ENCODE measurements around the gene CSTF2. TPM values are rescaled to one million over a fixed set of nuclear protein-coding genes. Genes with fewer than 3 reads are reported as not detected.

Gene CSTF2
- total RNA-seq, 2 donors from 2014 or later = 27.4 to 28.3 TPM

GRCh38 chrX:100812216-100813158, 7.7 kb upstream of the CSTF2 start:
- H3K4me3 ChIP-seq (ENCODE audit: low read length) = peak overlapping the region; percentile 64
- DNase-seq = peak; percentile 85
- peak overlapping the region; percentile 29 for H3K4me3 Mint-ChIP-seq
- peaks cover 3% of the 10 kb centered on the region for H3K27me3 Mint-ChIP-seq (ENCODE audit: insufficient read depth)
- no peaks in the 10 kb centered on the region for H3K27me3 ChIP-seq (ENCODE audit: control insufficient read depth, insufficient read depth, low read length, poor library complexity, severe bottlenecking)
- H3K9me3 ChIP-seq (ENCODE audit: control insufficient read depth, low read length) = no peaks in the 10 kb centered on the region
- no peaks in the 10 kb centered on the region for H3K36me3 ChIP-seq (ENCODE audit: control insufficient read depth, insufficient read depth, low read length)
- peak overlapping the region; percentile 96 for H3K27ac Mint-ChIP-seq
- H3K9ac ChIP-seq (ENCODE audit: extremely low read depth, low read length, poor library complexity, severe bottlenecking) = no peak overlapping the region
- no peak overlapping the region for H3K27ac ChIP-seq (ENCODE audit: low read depth, low read length)
- TF ChIP-seq, protein P1, sequence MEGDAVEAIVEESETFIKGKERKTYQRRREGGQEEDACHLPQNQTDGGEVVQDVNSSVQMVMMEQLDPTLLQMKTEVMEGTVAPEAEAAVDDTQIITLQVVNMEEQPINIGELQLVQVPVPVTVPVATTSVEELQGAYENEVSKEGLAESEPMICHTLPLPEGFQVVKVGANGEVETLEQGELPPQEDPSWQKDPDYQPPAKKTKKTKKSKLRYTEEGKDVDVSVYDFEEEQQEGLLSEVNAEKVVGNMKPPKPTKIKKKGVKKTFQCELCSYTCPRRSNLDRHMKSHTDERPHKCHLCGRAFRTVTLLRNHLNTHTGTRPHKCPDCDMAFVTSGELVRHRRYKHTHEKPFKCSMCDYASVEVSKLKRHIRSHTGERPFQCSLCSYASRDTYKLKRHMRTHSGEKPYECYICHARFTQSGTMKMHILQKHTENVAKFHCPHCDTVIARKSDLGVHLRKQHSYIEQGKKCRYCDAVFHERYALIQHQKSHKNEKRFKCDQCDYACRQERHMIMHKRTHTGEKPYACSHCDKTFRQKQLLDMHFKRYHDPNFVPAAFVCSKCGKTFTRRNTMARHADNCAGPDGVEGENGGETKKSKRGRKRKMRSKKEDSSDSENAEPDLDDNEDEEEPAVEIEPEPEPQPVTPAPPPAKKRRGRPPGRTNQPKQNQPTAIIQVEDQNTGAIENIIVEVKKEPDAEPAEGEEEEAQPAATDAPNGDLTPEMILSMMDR (conservative IDR thresholded peaks at IDR 0.05) = no peak
- peaks cover 83% of the 10 kb centered on the region for H3K9me3 Mint-ChIP-seq
- WGBS, 2 experiments (ENCODE audit: insufficient coverage in 1 of 2, insufficient read length in 1 of 2) = 0 to 28% methylated on average over 1 to 12 of the region's 12 CpGs
- peaks cover 22% of the 10 kb centered on the region for H3K4me1 Mint-ChIP-seq
- no peaks in the 10 kb centered on the region for H3K4me1 ChIP-seq (ENCODE audit: control insufficient read depth, insufficient read depth, low read length)
- peaks cover 8% of the 10 kb centered on the region for H3K36me3 Mint-ChIP-seq (ENCODE audit: low read depth)

DNA sequence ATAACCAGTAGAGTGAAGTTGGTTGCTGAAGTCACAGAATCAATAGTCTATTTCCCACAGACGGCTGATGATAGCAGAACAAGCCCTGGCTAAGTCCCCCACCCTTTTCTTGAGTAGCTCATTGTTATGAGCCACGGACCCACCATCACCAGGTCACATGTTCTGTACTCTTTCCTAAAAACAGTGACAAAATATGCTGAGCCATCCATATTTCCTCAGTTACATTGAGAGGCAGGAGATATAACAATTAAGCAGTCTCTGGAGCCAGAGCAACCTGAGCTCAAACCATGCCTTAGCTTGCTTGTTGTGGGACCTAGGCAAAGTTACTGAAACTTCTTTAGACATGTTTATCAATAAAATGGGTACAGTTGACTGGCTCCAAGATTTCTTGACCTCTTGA, 2.9 kb upstream of the CSTF2 start:
- Mint-ChIP-seq H3K27ac (no peak overlapping the region), H3K36me3 (ENCODE audit: low read depth) (peaks cover 6% of the 10 kb centered on the region), H3K27me3 (ENCODE audit: insufficient read depth) (peaks cover 3% of the 10 kb centered on the region), H3K4me1 (peaks cover 15% of the 10 kb centered on the region), H3K9me3 (peaks cover 66% of the 10 kb centered on the region), H3K4me3 (no peak overlapping the region)
- Histone ChIP-seq H3K9ac (ENCODE audit: extremely low read depth, low read length, poor library complexity, severe bottlenecking) (no peak overlapping the region), H3K27ac (ENCODE audit: low read depth, low read length) (no peak overlapping the region), H3K36me3 (ENCODE audit: control insufficient read depth, insufficient read depth, low read length) (peaks cover 4% of the 10 kb centered on the region), H3K4me3 (ENCODE audit: low read length) (no peak overlapping the region), H3K9me3 (ENCODE audit: control insufficient read depth, low read length) (no peaks in the 10 kb centered on the region), H3K27me3 (ENCODE audit: control insufficient read depth, insufficient read depth, low read length, poor library complexity, severe bottlenecking) (no peaks in the 10 kb centered on the region), H3K4me1 (ENCODE audit: control insufficient read depth, insufficient read depth, low read length) (no peaks in the 10 kb centered on the region)
- TF ChIP-seq, protein P1 (conservative IDR thresholded peaks at IDR 0.05) = no peak
- no peak for DNase-seq
- WGBS, 2 experiments (ENCODE audit: insufficient coverage in 1 of 2, insufficient read length in 1 of 2) = 83% methylated on average over 2 of the region's 2 CpGs; no CpG with 5 or more reads in 1 of the 2 experiments

DNA sequence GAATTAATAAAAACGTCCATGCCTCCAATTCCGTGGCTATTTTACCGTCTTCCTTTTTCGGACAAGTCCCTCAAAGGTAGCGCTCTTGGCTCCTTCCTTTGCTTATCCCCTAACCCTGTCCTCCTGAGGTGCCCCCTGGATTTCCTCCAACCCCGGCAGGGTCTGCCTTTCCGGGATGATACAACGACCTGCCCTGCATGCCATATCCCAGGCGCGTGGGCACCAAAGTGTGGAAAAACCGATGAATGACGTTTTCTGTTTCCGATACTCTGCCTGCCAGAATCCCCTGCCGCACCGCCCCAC, 706 bp upstream of the CSTF2 start:
- no peak overlapping the region for H3K27ac ChIP-seq (ENCODE audit: low read depth, low read length)
- H3K9ac ChIP-seq (ENCODE audit: extremely low read depth, low read length, poor library complexity, severe bottlenecking) = no peak overlapping the region
- H3K4me1 Mint-ChIP-seq = peaks cover 9% of the 10 kb centered on the region
- no peaks in the 10 kb centered on the region for H3K4me1 ChIP-seq (ENCODE audit: control insufficient read depth, insufficient read depth, low read length)
- H3K27me3 ChIP-seq (ENCODE audit: control insufficient read depth, insufficient read depth, low read length, poor library complexity, severe bottlenecking) = no peaks in the 10 kb centered on the region
- 63 to 100% methylated on average over 4 to 15 of the region's 15 CpGs for WGBS, 2 experiments (ENCODE audit: insufficient coverage in 1 of 2, insufficient read length in 1 of 2)
- H3K4me3 ChIP-seq (ENCODE audit: low read length) = peak overlapping the region; percentile 88
- H3K9me3 Mint-ChIP-seq = peaks cover 62% of the 10 kb centered on the region
- peaks cover 20% of the 10 kb centered on the region for H3K36me3 ChIP-seq (ENCODE audit: control insufficient read depth, insufficient read depth, low read length)
- DNase-seq = no peak
- peaks cover 3% of the 10 kb centered on the region for H3K27me3 Mint-ChIP-seq (ENCODE audit: insufficient read depth)
- TF ChIP-seq, protein P1 (conservative IDR thresholded peaks at IDR 0.05) = no peak
- H3K9me3 ChIP-seq (ENCODE audit: control insufficient read depth, low read length) = no peaks in the 10 kb centered on the region
- peak overlapping the region; percentile 20 for H3K27ac Mint-ChIP-seq
- H3K4me3 Mint-ChIP-seq = peak overlapping the region; percentile 85
- H3K36me3 Mint-ChIP-seq (ENCODE audit: low read depth) = peaks cover 11% of the 10 kb centered on the region
